COLO668 (cell line): ENCODE data around the gene CKLF.
"Not testable (repeated sequence)": the region's sequence is repeated elsewhere in the genome, so short reads cannot be mapped to it uniquely, and the experiment has no call there.

Experiments used
- DNase-seq: peaks from one replicate; lab custom pipeline; 2025; ENCODE audit not compliant: unreplicated experiment; lab: John Stamatoyannopoulos, UW

Gene CKLF

GRCh38 chr16:66552286-66553177, at the start of gene CKLF:
CKLF (plus strand) TSS chr16:66552576; CDS start chr16:66552716, 140 bp downstream.
- peak; percentile 92 for DNase-seq

- no peak for DNase-seq
Measured at GRCh38 chr16:66503030-66503429, 49.3 kb upstream of the CKLF start.

GRCh38 chr16:66503612-66504011, 48.8 kb upstream of the CKLF start:
- DNase-seq = no peak

- DNase-seq = no peak
Measured at GRCh38 chr16:66507731-66508239, 44.6 kb upstream of the CKLF start.

- DNase-seq = no peak
Measured at GRCh38 chr16:66508248-66508913, 44.0 kb upstream of the CKLF start.

GRCh38 chr16:66508914-66509496, 43.4 kb upstream of the CKLF start:
- DNase-seq = no peak

GRCh38 chr16:66509576-66509975, 42.8 kb upstream of the CKLF start:
- DNase-seq = no peak

- DNase-seq = no peak
Measured at GRCh38 chr16:66510298-66510697, 42.1 kb upstream of the CKLF start.

- DNase-seq = no peak
Measured at GRCh38 chr16:66510711-66511601, 41.4 kb upstream of the CKLF start.

GRCh38 chr16:66511602-66512271, 40.6 kb upstream of the CKLF start:
- no peak for DNase-seq

GRCh38 chr16:66512272-66513110, 39.9 kb upstream of the CKLF start:
- DNase-seq = no peak

GRCh38 chr16:66513111-66513723, 39.2 kb upstream of the CKLF start:
- no peak for DNase-seq

GRCh38 chr16:66514391-66514790, 38.0 kb upstream of the CKLF start:
- not testable (repeated sequence) for DNase-seq

- DNase-seq = not testable (repeated sequence)
Measured at GRCh38 chr16:66514980-66515595, 37.3 kb upstream of the CKLF start.

- no peak for DNase-seq
Measured at GRCh38 chr16:66515596-66516508, 36.5 kb upstream of the CKLF start.

- DNase-seq = no peak
Measured at GRCh38 chr16:66516509-66516807, 35.9 kb upstream of the CKLF start.

- DNase-seq = peak; percentile 93
Measured at GRCh38 chr16:66516808-66517585, 35.4 kb upstream of the CKLF start.
